NCI-H526 treated with DMSO at 0.1 percent for 48 hours (cell line): ENCODE measurements around the gene RAB31.
"Not testable (repeated sequence)": the region's sequence is repeated elsewhere in the genome, so short reads cannot be mapped to it uniquely, and the experiment has no call there.

Source experiments
- DNase-seq: peaks from one replicate; lab custom pipeline; 2025; lab: John Stamatoyannopoulos, UW

RAB31 gene

GRCh38 chr18:9839211-9839610 is 131.1 kb downstream of the RAB31 start:
- DNase-seq = no peak

GRCh38 chr18:9839853-9840252 is 131.8 kb downstream of the RAB31 start:
- DNase-seq = no peak

DNA sequence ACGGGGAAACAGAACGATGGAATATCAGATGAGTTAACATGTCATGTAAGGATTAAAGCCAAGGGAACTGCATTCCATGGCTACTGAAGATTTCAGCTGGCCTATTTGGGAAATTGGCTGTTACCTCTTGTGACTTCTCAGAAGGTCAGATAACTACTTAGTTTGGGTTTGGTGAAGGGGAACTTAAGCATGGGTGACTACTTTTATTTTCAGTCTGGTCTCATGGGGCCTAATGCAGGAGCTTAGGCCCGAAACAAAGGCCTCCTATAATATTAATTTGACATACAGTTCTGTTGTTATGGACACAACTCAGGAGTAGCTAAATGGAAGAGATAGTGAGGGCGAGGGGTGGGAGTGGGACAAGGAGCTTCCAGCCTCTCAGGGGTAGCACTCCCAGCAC is 133.7 kb downstream of the RAB31 start:
- DNase-seq = no peak

- no peak for DNase-seq
These were observed 134.3 kb downstream of the RAB31 start for GRCh38 chr18:9842448-9842847.

DNA sequence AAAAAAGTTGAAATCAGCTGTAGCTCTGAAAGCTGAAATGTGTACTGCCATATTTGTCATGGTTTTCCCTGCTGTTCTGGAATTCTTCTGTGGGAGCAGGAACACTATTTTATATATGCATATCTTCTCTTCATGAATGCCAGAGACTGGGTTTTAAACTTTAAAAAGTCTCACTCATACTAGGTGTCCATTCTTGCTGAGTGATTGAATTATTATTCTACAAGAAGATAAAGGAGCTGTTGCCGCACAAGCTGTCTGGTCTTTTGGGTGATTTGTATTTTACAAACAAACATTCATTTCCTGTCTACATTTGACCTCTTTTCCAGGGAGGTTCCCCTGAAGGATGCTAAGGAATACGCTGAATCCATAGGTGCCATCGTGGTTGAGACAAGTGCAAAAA is 137.2 kb downstream of the RAB31 start:
- DNase-seq = no peak

DNA sequence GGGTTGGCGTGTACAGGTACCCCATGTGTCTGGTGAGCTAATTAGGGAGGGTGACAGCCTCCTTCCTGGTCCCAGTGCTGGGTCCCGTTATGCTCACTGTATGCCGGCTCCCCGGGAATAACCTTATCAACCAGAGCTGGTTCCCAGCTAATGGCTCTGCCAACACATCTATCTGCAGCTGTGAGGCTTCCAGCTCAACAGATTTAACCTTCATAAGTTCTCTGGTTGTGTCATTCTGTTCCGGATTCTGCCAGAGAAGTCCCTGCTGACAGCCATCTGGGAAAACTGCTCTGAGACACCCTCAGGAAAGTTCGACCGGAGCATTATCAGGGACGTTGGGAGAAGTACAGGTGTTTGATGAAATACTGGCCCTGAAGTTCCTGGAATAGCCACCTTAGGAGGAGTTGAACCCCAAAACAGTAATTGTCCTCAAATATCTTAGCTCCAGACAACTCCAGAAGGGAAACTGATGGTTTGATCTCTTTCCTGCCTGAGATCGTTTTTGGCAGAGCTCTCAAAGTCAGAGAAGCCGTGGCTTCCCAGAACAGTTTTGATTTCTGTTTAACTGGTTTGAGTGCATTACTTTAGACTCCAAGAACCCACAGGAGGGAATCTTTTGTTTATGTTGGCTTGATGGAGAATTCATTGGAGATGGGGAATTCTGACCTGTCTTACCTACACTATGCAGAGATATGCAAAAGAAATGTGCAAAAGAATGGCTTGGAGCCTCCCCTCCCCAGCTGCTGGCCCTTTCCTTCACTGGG is 138.2 kb downstream of the RAB31 start:
- DNase-seq = no peak

DNA sequence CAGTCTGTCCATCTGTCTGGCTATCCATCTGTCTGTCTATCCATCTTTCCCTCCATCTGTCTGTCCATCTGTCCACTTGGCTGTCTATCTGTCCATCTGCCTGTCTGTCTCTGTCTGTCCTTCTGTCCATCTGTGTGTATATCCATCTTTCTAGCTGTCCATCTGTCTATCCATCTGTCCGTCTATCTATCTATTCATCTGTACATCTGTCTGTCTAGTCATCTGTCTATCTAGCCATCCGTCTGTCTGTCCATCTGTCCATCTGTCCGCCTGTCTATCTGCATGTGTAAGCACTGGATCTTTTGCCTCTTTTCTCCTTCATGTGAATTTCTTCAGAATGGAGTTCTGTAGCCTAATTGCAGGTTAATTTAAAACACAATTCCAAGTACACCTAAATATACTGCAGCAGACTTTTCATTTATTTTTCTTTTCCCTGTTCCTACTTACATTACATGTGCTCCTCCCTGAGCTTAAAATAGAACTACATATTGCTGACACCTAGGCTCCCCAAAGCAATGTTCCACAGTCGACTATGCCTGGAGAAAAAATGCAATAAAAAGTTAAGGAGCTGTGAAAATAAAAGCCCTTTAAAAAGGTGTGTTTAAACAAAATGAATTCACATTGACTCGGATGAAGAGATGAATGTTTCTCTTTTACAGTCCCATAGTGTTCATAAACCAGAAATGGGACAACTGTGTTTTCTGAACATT is 140.2 kb downstream of the RAB31 start:
- DNase-seq = no peak

GRCh38 chr18:9849407-9850283 is 141.5 kb downstream of the RAB31 start:
- no peak for DNase-seq

DNA sequence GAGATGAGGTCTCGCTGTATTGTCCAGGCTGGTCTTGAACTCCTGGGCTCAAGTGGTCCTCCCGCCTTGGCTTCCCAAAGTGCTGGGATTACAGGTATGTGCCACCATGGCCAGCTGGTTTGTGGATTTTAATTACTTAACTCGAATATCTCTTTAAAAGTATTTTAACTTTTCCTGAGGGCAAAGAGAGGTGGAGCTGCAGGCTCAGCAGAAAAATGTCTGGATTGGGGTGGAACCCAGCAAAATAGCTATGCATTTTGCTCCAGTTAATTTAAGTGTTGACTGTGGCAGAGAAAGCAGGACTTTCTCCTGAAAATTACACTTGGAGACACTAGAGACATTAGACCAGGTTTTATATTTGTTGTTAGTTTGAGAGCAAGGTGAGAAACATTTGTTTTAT is 142.2 kb downstream of the RAB31 start:
- DNase-seq = no peak

DNA sequence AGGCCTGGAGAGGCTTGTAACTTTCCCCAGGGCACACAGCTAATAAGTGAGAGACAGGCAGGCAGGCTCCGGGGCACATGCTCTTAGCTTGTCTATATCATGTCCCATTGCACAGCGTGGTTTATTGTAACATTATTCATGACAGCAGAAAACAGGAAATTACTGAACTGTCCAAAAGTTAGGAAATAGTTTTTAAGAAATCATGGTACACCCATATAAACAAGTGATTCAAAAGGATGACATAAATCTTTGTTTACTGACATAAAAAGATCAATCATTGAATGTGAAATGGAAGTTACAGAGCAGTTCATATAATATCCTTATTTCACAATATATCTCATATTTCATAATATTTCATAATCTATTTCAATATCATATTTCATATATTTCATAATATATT is 143.4 kb downstream of the RAB31 start:
- no peak for DNase-seq

GRCh38 chr18:9852266-9853081 is 144.4 kb downstream of the RAB31 start:
- DNase-seq = no peak

DNA sequence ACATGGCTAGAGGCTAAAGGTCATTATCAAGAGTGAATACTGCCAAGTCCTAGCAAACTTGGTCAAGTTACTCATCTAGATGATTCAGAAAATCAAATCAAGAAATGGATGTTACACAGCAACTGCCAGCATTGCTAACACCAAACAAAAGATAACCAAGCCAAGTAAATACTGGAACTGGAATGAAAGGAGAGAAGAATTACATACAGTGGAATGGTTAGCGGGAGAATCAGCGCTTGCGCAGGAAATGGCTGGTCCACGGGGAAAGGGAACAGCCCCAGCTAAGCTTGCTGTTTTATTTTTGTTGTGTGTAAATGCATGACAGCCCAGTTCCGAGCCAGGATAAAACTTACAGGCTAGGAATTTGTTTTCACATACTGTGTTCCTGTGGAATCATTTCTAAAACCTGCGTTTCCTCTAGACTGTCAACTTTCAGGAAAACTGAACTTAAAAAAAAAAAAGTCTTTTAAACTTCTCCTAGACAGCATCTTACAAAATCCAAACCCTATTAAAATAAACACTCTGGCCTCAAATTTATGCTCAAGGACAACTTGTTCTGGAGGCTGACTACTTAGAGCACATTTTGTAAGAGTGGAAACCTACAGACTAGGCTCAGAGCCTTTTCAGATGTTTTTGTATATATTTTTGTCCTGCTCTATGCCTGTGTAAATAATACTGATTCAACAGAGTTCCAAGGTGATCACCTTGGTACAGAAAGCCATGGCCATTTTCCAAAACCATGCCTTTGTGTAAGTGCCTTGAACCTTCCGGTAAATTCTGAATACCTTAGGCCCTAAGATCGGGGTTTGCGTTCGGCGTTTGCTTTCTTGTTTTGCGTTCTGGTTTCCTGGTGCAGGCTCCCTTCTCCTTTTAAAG is 146.9 kb downstream of the RAB31 start:
- no peak for DNase-seq

DNA sequence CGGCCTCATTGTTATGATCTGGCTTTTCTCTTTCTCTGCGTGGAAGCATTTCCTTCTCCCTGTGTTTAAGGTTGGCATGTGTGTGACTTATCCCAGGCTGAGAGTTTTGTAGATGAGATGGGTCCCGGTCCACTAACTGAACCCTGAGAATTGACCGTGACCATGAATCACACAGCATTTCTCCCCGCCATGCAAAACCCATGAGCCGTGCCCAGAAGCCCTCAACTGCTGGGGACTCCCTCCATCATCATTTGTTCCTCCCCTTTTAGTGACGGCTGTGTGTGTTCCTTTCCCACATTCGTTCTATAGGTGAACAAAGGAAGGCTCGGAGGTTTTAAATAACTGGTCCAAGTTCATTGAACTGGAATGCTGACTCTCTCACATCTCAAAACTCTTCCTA is 147.6 kb downstream of the RAB31 start:
- DNase-seq = no peak

DNA sequence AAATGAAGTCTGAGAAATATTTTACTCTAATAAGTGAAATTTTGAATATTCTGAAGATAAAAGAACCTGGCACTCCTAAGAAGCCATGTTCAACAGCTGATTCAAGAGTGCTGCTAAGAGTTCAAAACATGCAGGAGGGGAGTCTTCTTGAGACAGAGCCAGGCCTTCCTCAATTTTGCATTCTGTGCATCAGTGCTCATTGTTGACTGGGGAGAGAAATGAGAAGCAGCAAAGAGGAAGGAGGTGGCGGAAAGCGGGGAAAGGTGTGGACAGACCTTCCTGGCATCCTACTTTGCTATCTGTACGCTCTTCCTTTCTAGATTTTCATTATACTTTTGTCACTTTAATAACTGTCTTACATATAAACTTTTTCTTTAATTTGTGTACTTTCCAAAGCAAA is 148.0 kb downstream of the RAB31 start:
- DNase-seq = no peak

DNA sequence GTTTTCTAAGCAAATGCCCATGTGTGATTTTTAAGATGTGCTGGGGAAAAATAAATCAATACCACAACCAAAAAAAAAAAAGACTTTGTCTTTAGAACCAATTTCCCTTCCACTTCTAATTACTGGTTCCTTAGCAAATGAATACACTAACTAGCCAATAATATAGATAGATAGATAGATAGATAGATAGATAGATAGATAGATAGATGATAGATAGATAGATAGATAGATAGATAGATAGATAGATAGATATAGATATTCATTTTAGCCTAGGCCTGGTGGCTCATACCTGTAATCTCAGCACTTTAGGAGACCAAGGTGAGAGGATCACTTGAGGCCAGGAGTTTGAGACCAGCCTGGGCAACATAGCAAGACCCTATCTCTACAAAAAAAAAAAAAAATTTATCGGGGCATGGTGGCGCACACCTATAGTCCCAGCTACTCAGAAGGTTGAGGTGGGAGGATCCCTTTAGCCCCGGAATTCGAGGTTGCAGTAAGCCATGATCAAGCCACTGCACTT is 149.4 kb downstream of the RAB31 start:
- DNase-seq = not testable (repeated sequence)

DNA sequence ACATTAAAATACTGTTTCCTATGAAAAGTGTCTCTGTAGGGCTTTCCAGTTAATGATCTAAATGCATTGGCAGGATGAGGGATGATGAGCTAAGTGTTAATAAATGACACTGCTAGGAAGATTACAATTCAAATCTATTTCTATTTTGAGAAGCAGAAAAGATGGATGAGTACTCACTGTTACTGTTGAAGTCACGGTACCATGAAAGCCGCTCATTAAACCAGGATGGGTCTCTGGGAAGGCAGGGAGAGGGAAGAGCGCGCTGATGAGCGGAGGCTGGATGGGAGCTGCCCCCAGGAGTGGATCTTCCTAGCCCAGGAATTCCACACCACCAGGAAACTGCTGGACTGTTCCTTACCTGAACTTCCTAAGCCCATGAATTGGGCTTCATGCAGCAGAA is 150.5 kb downstream of the RAB31 start:
- no peak for DNase-seq

DNA sequence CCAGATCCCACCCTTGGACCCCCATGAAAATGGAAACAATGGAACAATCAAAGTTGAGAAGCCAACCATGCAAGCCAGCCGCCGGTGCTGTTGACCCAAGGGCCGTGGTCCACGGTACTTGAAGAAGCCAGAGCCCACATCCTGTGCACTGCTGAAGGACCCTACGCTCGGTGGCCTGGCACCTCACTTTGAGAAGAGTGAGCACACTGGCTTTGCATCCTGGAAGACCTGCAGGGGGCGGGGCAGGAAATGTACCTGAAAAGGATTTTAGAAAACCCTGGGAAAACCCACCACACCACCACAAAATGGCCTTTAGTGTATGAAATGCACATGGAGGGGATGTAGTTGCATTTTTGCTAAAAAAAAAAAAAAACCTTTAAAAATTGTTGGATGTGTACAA is 151.1 kb downstream of the RAB31 start:
- no peak for DNase-seq

- DNase-seq = no peak
These were observed 152.6 kb downstream of the RAB31 start for GRCh38 chr18:9860682-9861081.

GRCh38 chr18:9861157-9861556 is 153.1 kb downstream of the RAB31 start:
- DNase-seq = no peak

DNA sequence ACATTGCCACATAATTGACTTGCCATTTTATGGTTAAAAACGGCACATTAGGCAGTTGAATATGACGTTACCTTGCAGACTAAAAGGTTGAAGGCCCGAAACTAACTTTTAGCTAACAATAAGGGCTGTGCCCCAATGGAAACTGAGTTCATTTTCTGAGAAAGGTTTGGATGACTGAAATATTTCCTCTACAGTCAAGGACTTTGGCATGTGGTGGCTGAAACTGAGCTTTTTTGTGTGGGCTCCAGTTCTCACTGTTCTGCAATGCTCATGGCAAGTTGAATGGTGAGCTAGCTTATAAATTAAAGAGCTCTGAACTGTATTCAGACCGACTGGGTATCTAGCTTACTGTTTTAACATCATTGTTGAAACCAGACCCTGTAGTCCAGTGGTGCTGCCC is 153.8 kb downstream of the RAB31 start:
- DNase-seq = no peak

DNA sequence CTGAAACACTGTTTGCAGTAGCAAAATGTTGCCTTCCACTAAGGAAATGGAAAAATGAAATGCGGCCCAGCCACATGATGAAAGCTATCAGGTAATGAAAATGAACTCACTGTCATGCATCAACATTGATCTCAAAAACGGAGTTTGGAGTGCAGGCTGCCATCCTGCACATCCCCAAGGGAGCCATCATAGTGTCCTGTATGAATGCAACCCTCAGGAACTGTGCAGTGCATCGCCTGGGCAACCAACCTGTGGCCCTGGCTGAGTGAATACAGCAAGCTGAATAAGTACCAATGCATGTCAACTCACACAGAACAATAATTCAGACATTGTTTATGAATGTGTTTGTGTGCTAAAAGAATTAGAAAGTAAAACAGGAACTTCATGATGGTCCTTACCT is 154.6 kb downstream of the RAB31 start:
- DNase-seq = no peak
